Transverse colon (tissue), 4 donors: ENCODE results near the gene PPM1A.

Experiments
- CTCF ChIP-seq, 5 experiments: fragments of 200-600 bp in 3 of 5; fragments of 450-650 bp in 2 of 5; sonication (generic) in 3 of 5; IDR thresholded peaks; 1 replicate in 2 of 5; 2 replicates in 3 of 5; pipeline ENCODE4 v1.5.1; 2016 to 2017; ENCODE audit warnings: antibody characterized with exemption in 5 of 5, inconsistent platforms in 3 of 5, mild to moderate bottlenecking in 2 of 5, moderate library complexity in 1 of 5
- POLR2AphosphoS5 ChIP-seq, 3 donors: sonication (generic); formaldehyde crosslinking; IDR thresholded peaks; one replicate each; pipeline ENCODE4 v1.6.1; 2016; ENCODE audit warnings: antibody characterized with exemption in 3 of 3

- TF ChIP-seq CTCF (IDR thresholded peaks at IDR 0.05) (no peak), POLR2AphosphoS5 (IDR thresholded peaks at IDR 0.05) (peak in 2 of 3 donors; percentile 5 to 34)
Observed at GRCh38 chr14:60215127-60215444, 33.9 kb upstream of the PPM1A start.
